Glomerular visceral epithelial cell (primary cell): Measurements from ENCODE around the gene FASN.
"Not testable (repeated sequence)": the region's sequence is repeated elsewhere in the genome, so short reads cannot be mapped to it uniquely, and the experiment has no call there.

Experiments used
- DNase-seq: peaks from one replicate; pipeline ENCODE4 v3.0.0-alpha.2; 2016; ENCODE audit errors: extremely low spot score

FASN gene

GRCh38 chr17:82043507-82043906, 54.5 kb downstream of the FASN start:
- DNase-seq: no peak

GRCh38 chr17:82042649-82043048, 55.4 kb downstream of the FASN start:
- no peak for DNase-seq

DNA sequence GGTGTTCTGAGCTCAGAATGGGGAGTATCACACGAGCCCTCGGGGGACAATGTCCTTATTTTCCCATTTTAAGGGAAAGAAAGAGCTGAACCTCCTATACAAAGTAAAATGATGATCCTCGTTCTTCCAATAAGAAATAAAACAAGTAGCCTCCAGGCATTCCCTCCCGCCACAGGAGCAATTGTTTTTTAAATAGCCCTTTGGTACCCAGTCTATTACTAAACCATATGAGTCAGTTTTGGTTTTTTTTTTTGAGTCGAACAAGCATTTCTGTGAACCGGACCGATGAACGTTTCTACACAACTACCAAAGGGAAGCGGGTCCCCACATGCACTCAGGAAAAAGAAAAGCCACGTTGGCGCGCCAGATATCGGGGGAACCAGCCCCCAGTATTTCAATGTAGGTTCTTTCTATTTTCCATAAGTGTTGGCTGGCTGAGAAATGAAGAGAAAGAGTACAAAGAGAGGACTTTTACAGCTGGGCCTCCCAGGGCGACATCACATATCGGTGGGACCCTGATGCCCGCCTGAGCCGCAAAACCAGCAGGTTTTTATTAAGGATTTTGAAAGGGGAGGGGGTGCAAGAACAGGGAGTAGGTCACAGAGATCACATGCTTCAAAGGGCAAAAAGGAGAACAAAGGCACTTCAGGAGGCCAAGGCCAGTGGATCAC, 56.8 kb downstream of the FASN start:
- no peak for DNase-seq

- DNase-seq: no peak
These were observed 58.2 kb downstream of the FASN start for GRCh38 chr17:82039695-82040299.

- not testable (repeated sequence) for DNase-seq
These were observed 59.1 kb downstream of the FASN start for GRCh38 chr17:82038796-82039409.

DNA sequence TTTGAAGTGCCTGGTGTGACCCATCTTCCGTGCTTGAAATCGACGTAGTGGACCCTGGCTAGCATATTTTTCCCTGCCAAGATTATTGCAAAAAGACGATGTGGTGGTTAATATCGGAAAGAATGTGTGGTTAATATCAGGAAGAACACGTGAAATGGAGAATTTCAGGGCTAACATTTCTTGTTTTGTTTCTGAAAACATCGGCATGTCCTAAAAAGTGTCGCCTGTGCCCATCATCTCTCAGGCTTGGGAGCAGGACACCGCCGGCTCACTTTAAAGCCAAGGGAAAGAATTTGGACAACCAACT, 60.2 kb downstream of the FASN start:
- DNase-seq: no peak

DNA sequence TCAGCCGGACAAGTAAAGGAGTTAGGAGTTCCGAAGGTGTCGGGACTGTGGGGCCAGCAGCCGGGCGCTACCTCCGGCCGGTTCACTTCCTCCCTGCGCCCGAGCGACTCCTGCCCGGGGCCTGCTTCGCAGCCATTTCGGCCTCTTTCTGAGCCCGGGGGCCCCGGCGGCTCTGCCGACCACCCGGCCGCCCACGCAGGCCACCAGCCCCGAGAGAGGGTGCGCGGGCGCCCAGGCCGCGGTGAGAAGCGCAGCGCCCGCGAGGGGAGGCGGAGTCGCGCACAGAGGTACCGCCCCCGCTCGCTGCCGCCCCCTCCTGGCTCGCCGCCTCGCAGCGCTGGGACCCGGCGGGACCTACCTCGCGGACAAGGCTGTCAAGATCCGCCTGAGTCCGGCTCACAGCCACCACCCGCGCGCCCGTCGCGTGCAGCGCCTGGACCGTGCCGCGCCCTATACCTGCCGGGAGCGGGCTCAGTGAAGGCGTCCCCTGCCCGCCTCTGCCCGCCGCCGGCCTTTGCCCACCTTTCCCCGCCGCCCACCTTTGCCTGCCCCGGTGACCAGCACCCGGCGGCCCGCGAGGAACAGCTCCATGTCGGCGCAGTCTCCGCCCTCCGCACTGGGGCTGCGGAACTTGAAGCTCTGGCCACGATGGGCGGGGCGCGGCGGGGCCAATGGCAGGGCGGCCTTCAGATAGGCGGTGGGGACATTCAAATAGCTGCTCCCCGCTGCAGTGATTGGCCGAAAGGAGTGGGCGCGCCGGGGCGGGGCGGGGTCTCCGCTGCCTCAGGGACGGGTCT, 60.7 kb downstream of the FASN start, which contains the start of gene DCXR:
DCXR (minus strand) TSS at position 606 of the 797 bp plus-strand sequence; CDS start at position 591, 15 bp downstream.
- peak; percentile 97 for DNase-seq

DNA sequence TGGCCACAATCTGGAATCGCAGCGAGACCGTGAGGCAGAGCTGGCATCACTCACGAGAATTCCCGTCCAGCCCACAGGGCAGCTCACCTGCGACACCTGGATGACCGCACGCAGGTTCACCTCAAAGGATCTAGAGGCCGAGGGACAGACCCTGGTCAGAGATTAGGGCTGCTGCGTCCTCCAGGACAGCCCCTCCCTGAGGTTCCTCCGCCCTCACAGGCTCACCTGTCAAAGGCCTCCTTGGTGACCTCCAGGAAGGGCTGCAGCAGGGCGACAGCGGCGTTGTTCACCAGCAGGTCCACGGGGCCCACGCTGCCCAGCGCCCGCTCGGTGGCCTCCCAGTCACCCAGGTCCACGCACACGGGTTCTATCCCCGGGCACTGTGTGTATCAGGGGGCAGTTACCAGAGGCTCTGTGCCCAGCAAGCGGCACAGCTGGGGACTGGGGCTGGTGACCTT, 61.4 kb downstream of the FASN start:
- no peak for DNase-seq

- no peak for DNase-seq
These were observed 61.9 kb downstream of the FASN start for GRCh38 chr17:82035956-82036633.

- DNase-seq: no peak
These were observed 62.5 kb downstream of the FASN start for GRCh38 chr17:82035488-82035887.

GRCh38 chr17:82034371-82035011, 63.5 kb downstream of the FASN start:
- DNase-seq: no peak

DNA sequence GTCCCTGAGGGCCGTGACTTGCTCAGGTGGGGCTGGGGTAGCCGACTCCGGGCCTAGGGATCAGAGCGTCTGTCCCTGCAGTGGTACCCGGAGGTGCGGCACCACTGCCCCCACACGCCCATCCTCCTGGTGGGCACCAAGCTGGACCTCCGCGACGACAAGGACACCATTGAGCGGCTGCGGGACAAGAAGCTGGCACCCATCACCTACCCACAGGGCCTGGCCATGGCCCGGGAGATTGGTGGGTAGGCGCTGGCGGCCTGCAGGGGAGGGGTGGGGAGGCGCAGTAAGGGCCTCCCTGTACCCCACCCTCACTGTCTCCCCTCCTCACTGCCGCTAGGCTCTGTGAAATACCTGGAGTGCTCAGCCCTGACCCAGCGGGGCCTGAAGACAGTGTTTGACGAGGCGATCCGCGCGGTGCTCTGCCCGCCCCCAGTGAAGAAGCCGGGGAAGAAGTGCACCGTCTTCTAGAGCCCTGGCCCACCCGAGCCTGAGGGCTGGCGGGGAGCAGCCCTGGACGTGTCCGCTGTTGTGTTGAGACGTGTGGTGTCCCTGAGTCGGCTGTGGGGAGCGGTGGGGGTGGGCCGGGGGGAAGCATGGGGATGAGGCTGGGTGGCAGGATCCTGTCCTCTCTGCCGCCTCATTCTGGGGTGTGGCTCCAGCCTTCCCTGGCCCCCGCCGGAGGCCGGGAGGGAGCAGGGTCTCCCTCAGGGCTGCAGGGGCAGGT, 64.5 kb downstream of the FASN start:
- no peak for DNase-seq

DNA sequence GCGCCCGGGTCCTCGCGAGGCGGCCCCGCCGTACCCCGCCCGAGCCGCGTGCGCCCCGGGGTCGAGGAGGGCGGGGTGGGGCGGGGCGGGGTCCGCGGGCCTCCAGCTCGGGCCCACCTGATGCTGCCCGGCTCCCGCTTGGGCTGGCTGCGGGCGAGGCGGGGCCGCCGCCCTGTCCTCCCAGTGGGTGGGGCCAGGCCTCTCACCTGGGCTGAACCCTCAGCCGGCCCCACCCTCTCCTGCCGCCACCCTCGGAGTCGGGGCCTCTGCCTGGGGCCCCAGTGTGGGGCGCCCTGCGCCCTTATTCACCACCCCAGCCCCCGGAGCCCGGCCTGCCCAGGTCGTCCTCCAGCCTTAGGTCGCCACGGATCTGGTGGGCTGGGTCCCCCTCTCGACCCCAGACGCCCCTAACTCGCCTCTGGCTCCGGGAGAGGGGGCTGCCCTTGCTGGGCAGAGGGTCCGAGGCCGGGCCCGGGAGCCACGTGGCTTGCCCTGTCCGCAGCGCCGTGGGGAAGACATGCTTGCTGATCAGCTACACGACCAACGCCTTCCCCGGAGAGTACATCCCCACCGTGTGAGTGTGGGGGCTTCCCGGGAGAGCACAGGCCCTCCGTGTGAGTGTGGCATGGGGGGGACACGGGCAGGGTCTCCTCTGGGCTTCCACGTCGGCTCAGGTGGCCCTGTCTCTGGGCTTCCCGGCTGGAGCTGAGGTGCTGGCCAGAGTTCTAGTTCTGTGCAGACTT, 66.0 kb downstream of the FASN start:
- peak; percentile 43 for DNase-seq

DNA sequence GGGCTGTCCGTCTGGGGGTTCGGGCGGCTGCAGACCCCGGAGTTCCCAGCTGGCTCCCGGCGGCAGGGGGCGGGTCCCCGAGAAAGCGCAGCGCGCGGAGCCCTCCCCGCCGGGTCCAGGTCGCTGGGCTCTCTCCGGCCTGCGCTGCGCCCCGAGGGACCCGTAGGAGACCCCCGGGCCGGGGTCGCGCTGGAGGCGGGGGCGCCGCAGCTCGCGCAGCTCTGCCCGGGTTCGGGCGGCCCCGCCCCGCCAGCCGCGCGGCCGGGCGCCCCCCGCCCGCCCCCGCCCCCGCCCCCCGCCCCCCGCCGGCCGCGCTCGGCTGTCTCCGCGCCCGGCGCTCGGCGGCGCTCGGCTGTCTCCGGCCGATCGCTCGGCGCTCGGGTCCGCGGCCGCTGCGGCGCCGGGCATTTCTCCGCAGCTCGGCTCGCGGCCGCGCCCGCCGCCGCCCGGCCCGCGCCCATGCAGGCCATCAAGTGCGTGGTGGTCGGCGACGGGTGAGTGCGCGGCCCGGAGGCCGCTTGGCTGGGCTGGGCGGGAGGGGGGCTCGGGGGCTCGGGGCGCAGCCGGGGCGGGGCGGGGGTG, 66.6 kb downstream of the FASN start, which contains the start of gene RAC3:
RAC3 (plus strand) TSS at position 376 of the 582 bp plus-strand sequence; CDS start at position 460, 84 bp downstream.
- peak; percentile 47 for DNase-seq

DNA sequence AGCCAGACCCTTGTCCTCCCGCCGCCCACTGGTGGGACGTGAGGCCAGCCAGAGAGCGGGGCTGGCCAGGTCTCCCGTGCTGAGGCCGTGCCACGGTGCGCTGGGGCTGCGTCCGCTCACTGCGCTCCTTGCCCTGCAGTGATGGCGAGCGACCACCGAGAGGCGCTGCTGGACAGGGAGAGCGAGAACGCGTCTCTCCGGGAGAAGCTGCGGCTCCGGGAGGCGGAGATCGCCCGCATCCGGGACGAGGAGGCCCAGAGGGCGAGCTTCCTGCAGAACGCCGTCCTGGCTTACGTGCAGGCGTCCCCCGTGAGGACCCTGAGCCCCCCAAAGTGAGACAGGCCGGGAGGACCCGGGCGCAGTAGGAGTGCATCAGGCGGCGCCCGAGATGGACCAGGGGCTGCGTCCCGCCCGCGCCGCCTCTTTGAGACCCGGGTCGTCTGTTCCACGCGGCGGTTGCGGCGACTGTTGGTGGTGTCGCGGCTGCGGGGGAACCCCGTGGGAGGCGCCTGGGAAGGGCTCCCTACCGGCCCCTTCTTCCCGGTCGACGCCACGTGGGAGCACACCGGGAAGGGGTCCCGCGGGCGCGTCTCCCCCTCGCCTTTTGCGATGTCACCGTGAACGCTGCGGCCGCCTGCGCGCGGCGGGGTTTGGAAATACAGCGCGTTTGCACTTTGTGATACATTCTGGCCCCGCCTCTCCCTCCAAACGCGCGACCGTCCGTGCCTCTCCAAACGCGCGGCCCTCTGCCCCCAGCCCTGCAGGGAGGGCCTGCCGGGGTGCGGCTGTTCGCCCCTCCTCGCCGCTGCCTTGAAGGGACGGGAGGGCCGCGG, 67.3 kb downstream of the FASN start:
- DNase-seq: peak; percentile 67

DNA sequence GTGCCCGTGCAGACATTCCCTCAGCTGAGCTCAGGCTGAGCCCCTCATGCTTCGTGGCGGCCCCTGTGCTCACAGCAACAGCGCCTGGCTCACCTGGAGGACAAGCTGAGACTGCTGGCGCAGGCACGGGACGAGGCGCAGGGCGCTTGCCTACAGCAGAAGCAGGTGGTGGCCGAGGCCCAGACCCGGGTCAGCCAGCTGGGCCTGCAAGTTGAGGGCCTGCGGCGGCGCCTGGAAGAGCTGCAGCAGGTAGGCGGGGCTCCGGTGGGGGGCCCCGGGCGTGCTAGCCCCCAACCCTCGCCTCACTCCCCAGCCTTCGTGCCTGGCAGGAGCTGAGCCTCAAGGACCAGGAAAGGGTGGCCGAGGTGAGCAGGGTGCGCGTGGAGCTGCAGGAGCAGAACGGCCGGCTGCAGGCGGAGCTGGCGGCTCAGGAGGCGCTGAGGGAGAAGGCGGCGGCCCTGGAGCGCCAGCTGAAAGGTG, 68.0 kb downstream of the FASN start:
- DNase-seq: no peak

GRCh38 chr17:82029391-82029790, 68.6 kb downstream of the FASN start:
- no peak for DNase-seq

- DNase-seq: no peak
These were observed 69.1 kb downstream of the FASN start for GRCh38 chr17:82028966-82029365.
